IMR-90 (cell line): ENCODE results near the gene BPIFA1.

Experiments
- BHLHE40 ChIP-seq: fragments of 150-350 bp; IDR thresholded peaks from 2 replicates; pipeline ENCODE4 v1.6.1; 2016; ENCODE audit warnings: mild to moderate bottlenecking, low read depth, low read length
- CEBPB ChIP-seq: IDR thresholded peaks from 2 replicates; pipeline ENCODE4 v1.6.1; 2012; ENCODE audit warnings: low read depth, low read length, improper control_type of control experiment
- CTCF ChIP-seq: conservative IDR thresholded peaks from 2 replicates; pipeline ENCODE4 v1.5.1; 2012; ENCODE audit warnings: mild to moderate bottlenecking, low read depth, low read length, improper control_type of control experiment
- ELK1 ChIP-seq: fragments of 150-350 bp; IDR thresholded peaks from 2 replicates; pipeline ENCODE4 v1.6.1; 2016; ENCODE audit warnings: low read depth, mild to moderate bottlenecking, low read length, moderate library complexity, borderline replicate concordance
- FOS ChIP-seq: fragments of 150-350 bp; IDR thresholded peaks from 2 replicates; pipeline ENCODE4 v1.6.1; 2016; ENCODE audit warnings: low read depth, low read length
- MAFK ChIP-seq: IDR thresholded peaks from 2 replicates; pipeline ENCODE4 v1.6.1; 2012; ENCODE audit warnings: low read depth, low read length, improper control_type of control experiment
- MAZ ChIP-seq: IDR thresholded peaks from 2 replicates; pipeline ENCODE4 v1.6.1; 2012; ENCODE audit warnings: low read depth, mild to moderate bottlenecking, low read length, improper control_type of control experiment, moderate library complexity, borderline replicate concordance
- MXI1 ChIP-seq: IDR thresholded peaks from 2 replicates; pipeline ENCODE4 v1.6.1; 2012; ENCODE audit warnings: low read depth, mild to moderate bottlenecking, low read length, moderate library complexity, borderline replicate concordance
- POLR2A ChIP-seq: IDR thresholded peaks from 2 replicates; pipeline ENCODE4 v1.6.1; 2012; ENCODE audit warnings: mild to moderate bottlenecking, low read depth, low read length
- RAD21 ChIP-seq: IDR thresholded peaks from 2 replicates; pipeline ENCODE4 v1.6.1; 2012; ENCODE audit warnings: low read length, improper control_type of control experiment
- RCOR1 ChIP-seq: IDR thresholded peaks from 2 replicates; pipeline ENCODE4 v1.6.1; 2012; ENCODE audit warnings: mild to moderate bottlenecking, low read length, improper control_type of control experiment; ENCODE audit not compliant: insufficient replicate concordance
- RFX5 ChIP-seq: IDR thresholded peaks from 2 replicates; pipeline ENCODE4 v1.8.0; 2012; ENCODE audit warnings: low read depth, mild to moderate bottlenecking, low read length, moderate library complexity
- SMC3 ChIP-seq: fragments of 150-350 bp; IDR thresholded peaks from 2 replicates; pipeline ENCODE4 v1.6.1; 2016; ENCODE audit warnings: low read depth, mild to moderate bottlenecking, antibody characterized with exemption, low read length, moderate library complexity
- USF2 ChIP-seq: fragments of 150-350 bp; IDR thresholded peaks from 2 replicates; pipeline ENCODE4 v1.6.1; 2017; ENCODE audit warnings: mild to moderate bottlenecking, antibody characterized with exemption, low read length, low read depth

- TF ChIP-seq CTCF (no peak), ELK1 (no peak), CEBPB (no peak), POLR2A (no peak), MAZ (no peak), SMC3 (no peak), RCOR1 (no peak), MAFK (no peak), RFX5 (no peak), RAD21 (no peak), BHLHE40 (no peak), USF2 (no peak), MXI1 (no peak), FOS (no peak)
These were observed 25.4 kb upstream of the BPIFA1 start for GRCh38 chr20:33210371-33210770.
